GM23338 (cell line): ENCODE measurements around the gene JRKL. TPM values are rescaled to one million over a fixed set of nuclear protein-coding genes. Genes with fewer than 3 reads are reported as not detected.
"Not testable (repeated sequence)": the region's sequence is repeated elsewhere in the genome, so short reads cannot be mapped to it uniquely, and the experiment has no call there.

Source experiments
- ATAC-seq: fragments of 200-7000 bp; cut with Tn5 transposase; 3 replicates; pipeline ENCODE4 v1.9.1; 2020
- DNase-seq: peaks from one replicate; pipeline ENCODE4 v3.0.0-alpha.2; 2015; ENCODE audit warnings: low spot score
- H2AFZ ChIP-seq: fragments of 200-600 bp; sonication (generic); 2 replicates; pipeline ENCODE4 v1.8.0; 2016; ENCODE audit warnings: antibody characterized with exemption, mild to moderate bottlenecking, moderate library complexity
- H3F3A ChIP-seq: fragments of 200-600 bp; sonication (generic); replicated peaks from 2 replicates; pipeline ENCODE4 v1.8.0; 2017; ENCODE audit warnings: antibody characterized with exemption, mixed run types, low read depth
- H3K27ac ChIP-seq: fragments of 200-600 bp; sonication (generic); 2 replicates; pipeline ENCODE4 v1.6.1; 2016; ENCODE audit warnings: low read depth
- H3K27me3 ChIP-seq: fragments of 200-600 bp; sonication (generic); 2 replicates; pipeline ENCODE4 v1.8.0; 2016; ENCODE audit warnings: mild to moderate bottlenecking, mixed run types, moderate library complexity; ENCODE audit not compliant: insufficient read depth
- H3K36me3 ChIP-seq: fragments of 200-600 bp; sonication (generic); 2 replicates; pipeline ENCODE4 v1.8.0; 2016; ENCODE audit warnings: mild to moderate bottlenecking; ENCODE audit not compliant: insufficient read depth
- H3K4me1 ChIP-seq: fragments of 200-600 bp; sonication (generic); 2 replicates; pipeline ENCODE4 v1.8.0; 2016; ENCODE audit warnings: mild to moderate bottlenecking, moderate library complexity; ENCODE audit not compliant: insufficient read depth
- H3K4me2 ChIP-seq: fragments of 200-600 bp; sonication (generic); 2 replicates; pipeline ENCODE4 v1.7.1; 2017; ENCODE audit warnings: mixed run types
- H3K4me3 ChIP-seq: fragments of 200-600 bp; sonication (generic); 2 replicates; pipeline ENCODE4 v1.6.1; 2016; ENCODE audit warnings: mixed run types
- H3K79me2 ChIP-seq: fragments of 200-600 bp; sonication (generic); replicated peaks from 2 replicates; pipeline ENCODE4 v1.8.0; 2017; ENCODE audit warnings: mild to moderate bottlenecking; ENCODE audit not compliant: insufficient read depth
- H3K9me2 ChIP-seq: fragments of 200-600 bp; sonication (generic); 2 replicates; pipeline ENCODE4 v1.8.0; 2017; ENCODE audit not compliant: insufficient read depth
- H4K20me1 ChIP-seq: fragments of 200-600 bp; sonication (generic); replicated peaks from 2 replicates; pipeline ENCODE4 v1.8.0; 2017; ENCODE audit warnings: mild to moderate bottlenecking; ENCODE audit not compliant: insufficient read depth
- H3K27ac Mint-ChIP-seq: 2 replicates; pipeline ENCODE4 v1.8.0; 2020; ENCODE audit warnings: inconsistent platforms, mild to moderate bottlenecking, moderate library complexity, mixed read lengths
- H3K27me3 Mint-ChIP-seq: 3 replicates; pipeline ENCODE4 v1.8.0; 2022; ENCODE audit warnings: low read depth, mild to moderate bottlenecking, moderate library complexity, mixed read lengths, inconsistent platforms; ENCODE audit not compliant: insufficient read depth, poor library complexity
- H3K36me3 Mint-ChIP-seq: 3 replicates; pipeline ENCODE4 v1.8.0; 2021; ENCODE audit warnings: low read depth, mild to moderate bottlenecking, inconsistent platforms, moderate library complexity, mixed read lengths
- H3K4me1 Mint-ChIP-seq: 3 replicates; pipeline ENCODE4 v1.8.0; 2020; ENCODE audit warnings: mild to moderate bottlenecking, inconsistent platforms, mixed read lengths
- H3K4me3 Mint-ChIP-seq: 3 replicates; pipeline ENCODE4 v1.8.0; 2021; ENCODE audit warnings: moderate library complexity, mild to moderate bottlenecking, inconsistent platforms, mixed read lengths
- H3K9me3 Mint-ChIP-seq: 3 replicates; pipeline ENCODE4 v1.8.0; 2020; ENCODE audit warnings: moderate library complexity, mild to moderate bottlenecking, inconsistent platforms, mixed read lengths
- NANOG ChIP-seq: IDR thresholded peaks from 2 replicates; pipeline ENCODE4 v1.6.1; 2016; ENCODE audit warnings: antibody characterized with exemption, borderline replicate concordance
- microRNA counts: library from miRNA; unstranded; fragments of <30 nt; microRNA quantifications from one replicate; lab custom pipeline; 2017
- microRNA-seq: library from miRNA; unstranded; fragments of <30 nt; microRNA quantifications from one replicate; pipeline ENCODE4, GENCODE V29; 2017
- polyA plus RNA-seq: library from polyadenylated mRNA; unstranded; fragments of >200 nt; fragmentation: Nextera tagmentation; extraction: Ambion mirVana; gene quantifications from 2 replicates; pipeline ENCODE4 v1.2.1, GENCODE V29; 2016
- small RNA-seq: library from RNA; depleted of rRNA; stranded (forward); fragments of <200 nt; gene quantifications from one replicate; pipeline ENCODE3, GENCODE V24; 2014; ENCODE audit warnings: low replicate concordance
- total RNA-seq: library from RNA; depleted of rRNA; stranded (reverse); fragments of >200 nt; shearing (Covaris generic); gene quantifications from 2 replicates; pipeline ENCODE4 v1.2.3, GENCODE V29; 2014; rRNA removed

The JRKL gene
- total and polyA plus RNA-seq, 2 experiments from 2014 or later: 3.8 to 5.2 TPM

- Histone ChIP-seq H3K36me3 (no peaks in the 10 kb centered on the region), H3K4me1 (no peaks in the 10 kb centered on the region), H3K9me2 (no peaks in the 10 kb centered on the region), H3K27me3 (no peaks in the 10 kb centered on the region), H3K4me2 (no peak overlapping the region), H3K4me3 (no peak overlapping the region), H3K27ac (no peak overlapping the region), H3K79me2 (no peaks in the 10 kb centered on the region), H3F3A (no peaks in the 10 kb centered on the region), H4K20me1 (no peaks in the 10 kb centered on the region), H2AFZ (no peak overlapping the region)
- Mint-ChIP-seq H3K27ac (no peak overlapping the region), H3K9me3 (peaks cover 7% of the 10 kb centered on the region; the same call in 2 of the 3 replicates), H3K27me3 (peaks cover 4% of the 10 kb centered on the region), H3K36me3 (peaks cover 6% of the 10 kb centered on the region; the same call in 1 of the 3 replicates), H3K4me3 (no peak overlapping the region), H3K4me1 (peaks cover 10% of the 10 kb centered on the region)
- DNase-seq (no peak), ATAC-seq (no peak)
- TF ChIP-seq NANOG: no peak
Measured at GRCh38 chr11:96430668-96431067, 40.9 kb downstream of the JRKL start.

GRCh38 chr11:96432654-96433053 lies 42.8 kb downstream of the JRKL start:
- not testable (repeated sequence) for ATAC-seq, H3K4me3 ChIP-seq

More at GRCh38 chr11:96432654-96433053, 42.8 kb downstream of the JRKL start:
- not testable (repeated sequence) for H3K27me3 Mint-ChIP-seq, H3K36me3 ChIP-seq, H3K27me3 ChIP-seq, H3K9me3 Mint-ChIP-seq, H3K27ac Mint-ChIP-seq, H3K4me1 ChIP-seq, H3K27ac ChIP-seq, H3K79me2 ChIP-seq, H3K4me2 ChIP-seq, DNase-seq, H3F3A ChIP-seq, H3K36me3 Mint-ChIP-seq, H3K4me1 Mint-ChIP-seq, H2AFZ ChIP-seq, H3K4me3 Mint-ChIP-seq, H3K9me2 ChIP-seq, H4K20me1 ChIP-seq

MicroRNA genes within 50 kb of the gene (microRNA counts, 767-probe panel; counts per million panel counts)
- not detected for microRNA hsa-miR-1260b (lab: Ali Mortazavi, UCI)

Small RNA genes within 50 kb of the gene (microRNA-seq; reads per million reads assigned to microRNA genes)
- 0.66 reads per million for gene MIR1260B

Small RNA genes within 50 kb of the gene (small RNA-seq; reads per million reads assigned to genes)
- gene MIR1260B: not detected

Other genes starting within 250 kb of the JRKL start
- 5.7 and 7.1 TPM in 2 replicates for gene MAML2, start 46.8 kb upstream of the JRKL start, total RNA-seq
- gene MAML2, start 46.8 kb upstream of the JRKL start, polyA plus RNA-seq: 1.7 and 2.0 TPM in 2 replicates
- gene CCDC82, start 101 bp upstream of the JRKL start, total RNA-seq: 15.7 and 23.5 TPM in 2 replicates
- 40.0 and 45.8 TPM in 2 replicates for gene CCDC82, start 101 bp upstream of the JRKL start, polyA plus RNA-seq